Ishikawa (cell line): ENCODE results near the gene MKNK1.

ENCODE experiments used
- CREB1 ChIP-seq: IDR thresholded peaks from 2 replicates; pipeline ENCODE4 v1.6.1; 2012; ENCODE audit warnings: low read depth
- EP300 ChIP-seq: IDR thresholded peaks from 2 replicates; pipeline ENCODE4 v1.6.1; 2012; ENCODE audit warnings: borderline replicate concordance
- NFIC ChIP-seq: IDR thresholded peaks from 2 replicates; pipeline ENCODE4 v1.6.1; 2012
- TAF1 ChIP-seq: IDR thresholded peaks from 2 replicates; pipeline ENCODE4 v1.6.1; 2012; ENCODE audit warnings: low read depth, mild to moderate bottlenecking
- TCF12 ChIP-seq: IDR thresholded peaks from 2 replicates; pipeline ENCODE4 v1.6.1; 2012; ENCODE audit warnings: low read depth
- YY1 ChIP-seq: IDR thresholded peaks from 2 replicates; pipeline ENCODE4 v1.6.1; 2012; ENCODE audit warnings: low read depth
- TF ChIP-seq, protein P1 (sequence below): IDR thresholded peaks from 2 replicates; pipeline ENCODE4 v1.6.1; 2012; ENCODE audit warnings: low read depth, mild to moderate bottlenecking
- TF ChIP-seq, protein P2 (sequence below): IDR thresholded peaks from 2 replicates; pipeline ENCODE4 v1.6.1; 2012
- TF ChIP-seq, protein P3 (sequence below): IDR thresholded peaks from 2 replicates; pipeline ENCODE4 v1.6.1; 2012

GRCh38 chr1:46550751-46551231 is 53.3 kb downstream of the MKNK1 start:
- TF ChIP-seq NFIC (no peak), YY1 (no peak), EP300 (no peak), TCF12 (no peak), TAF1 (no peak), CREB1 (no peak)
- TF ChIP-seq, protein P1, sequence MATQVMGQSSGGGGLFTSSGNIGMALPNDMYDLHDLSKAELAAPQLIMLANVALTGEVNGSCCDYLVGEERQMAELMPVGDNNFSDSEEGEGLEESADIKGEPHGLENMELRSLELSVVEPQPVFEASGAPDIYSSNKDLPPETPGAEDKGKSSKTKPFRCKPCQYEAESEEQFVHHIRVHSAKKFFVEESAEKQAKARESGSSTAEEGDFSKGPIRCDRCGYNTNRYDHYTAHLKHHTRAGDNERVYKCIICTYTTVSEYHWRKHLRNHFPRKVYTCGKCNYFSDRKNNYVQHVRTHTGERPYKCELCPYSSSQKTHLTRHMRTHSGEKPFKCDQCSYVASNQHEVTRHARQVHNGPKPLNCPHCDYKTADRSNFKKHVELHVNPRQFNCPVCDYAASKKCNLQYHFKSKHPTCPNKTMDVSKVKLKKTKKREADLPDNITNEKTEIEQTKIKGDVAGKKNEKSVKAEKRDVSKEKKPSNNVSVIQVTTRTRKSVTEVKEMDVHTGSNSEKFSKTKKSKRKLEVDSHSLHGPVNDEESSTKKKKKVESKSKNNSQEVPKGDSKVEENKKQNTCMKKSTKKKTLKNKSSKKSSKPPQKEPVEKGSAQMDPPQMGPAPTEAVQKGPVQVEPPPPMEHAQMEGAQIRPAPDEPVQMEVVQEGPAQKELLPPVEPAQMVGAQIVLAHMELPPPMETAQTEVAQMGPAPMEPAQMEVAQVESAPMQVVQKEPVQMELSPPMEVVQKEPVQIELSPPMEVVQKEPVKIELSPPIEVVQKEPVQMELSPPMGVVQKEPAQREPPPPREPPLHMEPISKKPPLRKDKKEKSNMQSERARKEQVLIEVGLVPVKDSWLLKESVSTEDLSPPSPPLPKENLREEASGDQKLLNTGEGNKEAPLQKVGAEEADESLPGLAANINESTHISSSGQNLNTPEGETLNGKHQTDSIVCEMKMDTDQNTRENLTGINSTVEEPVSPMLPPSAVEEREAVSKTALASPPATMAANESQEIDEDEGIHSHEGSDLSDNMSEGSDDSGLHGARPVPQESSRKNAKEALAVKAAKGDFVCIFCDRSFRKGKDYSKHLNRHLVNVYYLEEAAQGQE: no peak
- TF ChIP-seq, protein P2, sequence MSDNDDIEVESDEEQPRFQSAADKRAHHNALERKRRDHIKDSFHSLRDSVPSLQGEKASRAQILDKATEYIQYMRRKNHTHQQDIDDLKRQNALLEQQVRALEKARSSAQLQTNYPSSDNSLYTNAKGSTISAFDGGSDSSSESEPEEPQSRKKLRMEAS: no peak
- TF ChIP-seq, protein P3, sequence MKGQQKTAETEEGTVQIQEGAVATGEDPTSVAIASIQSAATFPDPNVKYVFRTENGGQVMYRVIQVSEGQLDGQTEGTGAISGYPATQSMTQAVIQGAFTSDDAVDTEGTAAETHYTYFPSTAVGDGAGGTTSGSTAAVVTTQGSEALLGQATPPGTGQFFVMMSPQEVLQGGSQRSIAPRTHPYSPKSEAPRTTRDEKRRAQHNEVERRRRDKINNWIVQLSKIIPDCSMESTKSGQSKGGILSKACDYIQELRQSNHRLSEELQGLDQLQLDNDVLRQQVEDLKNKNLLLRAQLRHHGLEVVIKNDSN: no peak
